Effector memory CD4-positive, alpha-beta T cell (primary cell): ENCODE measurements around the gene ZNF559.
"Not testable (repeated sequence)": the region's sequence is repeated elsewhere in the genome, so short reads cannot be mapped to it uniquely, and the experiment has no call there.

Experiments
- DNase-seq, 3 donors: peaks; one replicate each; pipeline ENCODE4 v3.0.0-alpha.2; 2020
- H3K27ac ChIP-seq: 2 replicates; pipeline ENCODE4 v1.7.0; 2013; ENCODE audit warnings: mild to moderate bottlenecking, low read length, moderate library complexity; ENCODE audit not compliant: insufficient read depth, poor library complexity, severe bottlenecking
- H3K27me3 ChIP-seq: replicated peaks from 2 replicates; pipeline ENCODE4 v1.7.0; 2013; ENCODE audit warnings: mild to moderate bottlenecking, low read length; ENCODE audit not compliant: insufficient read depth, control insufficient read depth, poor library complexity, severe bottlenecking
- H3K36me3 ChIP-seq: 2 replicates; pipeline ENCODE4 v1.7.0; 2013; ENCODE audit warnings: mild to moderate bottlenecking, low read length, moderate library complexity; ENCODE audit not compliant: control insufficient read depth, insufficient read depth
- H3K4me1 ChIP-seq: 2 replicates; pipeline ENCODE4 v1.7.0; 2013; ENCODE audit warnings: low read length, mild to moderate bottlenecking; ENCODE audit not compliant: control insufficient read depth, insufficient read depth, poor library complexity, severe bottlenecking
- H3K4me3 ChIP-seq: 2 replicates; pipeline ENCODE4 v1.7.0; 2013; ENCODE audit warnings: low read length, low read depth, mild to moderate bottlenecking; ENCODE audit not compliant: insufficient read depth, poor library complexity, severe bottlenecking
- H3K9me3 ChIP-seq: 2 replicates; pipeline ENCODE4 v1.7.0; 2013; ENCODE audit warnings: mild to moderate bottlenecking, low read length, moderate library complexity; ENCODE audit not compliant: control insufficient read depth
- total RNA-seq, 3 donors: gene quantifications; one replicate each; lab custom pipeline; 2026; lab: John Stamatoyannopoulos, UW

The ZNF559 gene
- total RNA-seq, result 9.9 to 12.0 (median 10.9) reads per million in 3 donors

- Histone ChIP-seq H3K4me3 (peak within 1 kb of the TSS; percentile 67), H3K36me3 (no peaks in the 10 kb centered on the region), H3K4me1 (no peaks in the 10 kb centered on the region), H3K9me3 (no peaks in the 10 kb centered on the region), H3K27ac (peak within 1 kb of the TSS; percentile 69), H3K27me3 (no peaks in the 10 kb centered on the region)
- DNase-seq, result peak; percentile 94 to 96 (median 95)
Measured at GRCh38 chr19:9323919-9324583, at the start of gene ZNF559. ZNF559 (plus strand) TSS chr19:9324179; CDS start chr19:9338550, 14,371 bp downstream.

GRCh38 chr19:9283485-9283884 is 40.5 kb upstream of the ZNF559 start:
- not testable (repeated sequence) for H3K4me3 ChIP-seq, H3K27ac ChIP-seq, H3K36me3 ChIP-seq, H3K9me3 ChIP-seq, H3K4me1 ChIP-seq, H3K27me3 ChIP-seq, DNase-seq

GRCh38 chr19:9289231-9289884 is 34.6 kb upstream of the ZNF559 start:
- Histone ChIP-seq H3K9me3 (peaks cover 32% of the 10 kb centered on the region), H3K27me3 (no peaks in the 10 kb centered on the region)
- DNase-seq, result no peak

GRCh38 chr19:9295411-9295849 is 28.5 kb upstream of the ZNF559 start:
- Histone ChIP-seq H3K27ac (no peak overlapping the region), H3K4me1 (no peaks in the 10 kb centered on the region), H3K4me3 (no peak overlapping the region), H3K36me3 (peaks cover 64% of the 10 kb centered on the region), H3K9me3 (peaks cover 51% of the 10 kb centered on the region), H3K27me3 (no peaks in the 10 kb centered on the region)
- DNase-seq, result no peak

More at GRCh38 chr19:9289231-9289884, 34.6 kb upstream of the ZNF559 start:
- H3K4me1 ChIP-seq, result no peaks in the 10 kb centered on the region
- peaks cover 12% of the 10 kb centered on the region for H3K36me3 ChIP-seq
- H3K4me3 ChIP-seq, result no peak overlapping the region
- H3K27ac ChIP-seq, result no peak overlapping the region

GRCh38 chr19:9296336-9296735 is 27.6 kb upstream of the ZNF559 start:
- no peak for DNase-seq
- peaks cover 54% of the 10 kb centered on the region for H3K9me3 ChIP-seq
- H3K36me3 ChIP-seq, result peaks cover 73% of the 10 kb centered on the region
- no peaks in the 10 kb centered on the region for H3K4me1 ChIP-seq
- H3K4me3 ChIP-seq, result no peak overlapping the region
- no peak overlapping the region for H3K27ac ChIP-seq
- H3K27me3 ChIP-seq, result no peaks in the 10 kb centered on the region

GRCh38 chr19:9306443-9306842 is 17.5 kb upstream of the ZNF559 start:
- DNase-seq, result no peak
- Histone ChIP-seq H3K9me3 (peaks cover 6% of the 10 kb centered on the region), H3K4me1 (peaks cover 6% of the 10 kb centered on the region), H3K4me3 (no peak overlapping the region), H3K27me3 (no peaks in the 10 kb centered on the region), H3K27ac (no peak overlapping the region), H3K36me3 (peaks cover 39% of the 10 kb centered on the region)

- peaks cover 6% of the 10 kb centered on the region for H3K4me1 ChIP-seq
- H3K27me3 ChIP-seq, result no peaks in the 10 kb centered on the region
- peaks cover 21% of the 10 kb centered on the region for H3K36me3 ChIP-seq
- H3K4me3 ChIP-seq, result peak overlapping the region; percentile 100
- H3K27ac ChIP-seq, result no peak overlapping the region
- no peak for DNase-seq
- H3K9me3 ChIP-seq, result peaks cover under 1% of the 10 kb centered on the region
Measured at GRCh38 chr19:9308091-9308770, 15.7 kb upstream of the ZNF559 start.

- Histone ChIP-seq H3K36me3 (peaks cover 11% of the 10 kb centered on the region), H3K27me3 (no peaks in the 10 kb centered on the region), H3K4me1 (peaks cover 6% of the 10 kb centered on the region), H3K4me3 (peak within 1 kb of the TSS; percentile 100), H3K9me3 (no peaks in the 10 kb centered on the region), H3K27ac (peak within 1 kb of the TSS; percentile 94)
- peak; percentile 95 to 98 (median 98) for DNase-seq
Measured at GRCh38 chr19:9309139-9309973, 14.6 kb upstream of the ZNF559 start, which contains the start of gene ZNF699. ZNF699 (minus strand) TSS chr19:9309838; CDS start chr19:9305119, 4,719 bp downstream.

- H3K27me3 ChIP-seq, result no peaks in the 10 kb centered on the region
- peak in 2 of 3 donors; percentile 78 to 80 for DNase-seq
- no peaks in the 10 kb centered on the region for H3K9me3 ChIP-seq
- peaks cover 4% of the 10 kb centered on the region for H3K36me3 ChIP-seq
- peaks cover 6% of the 10 kb centered on the region for H3K4me1 ChIP-seq
- peak overlapping the region; percentile 100 for H3K4me3 ChIP-seq
- peak overlapping the region; percentile 94 for H3K27ac ChIP-seq
Measured at GRCh38 chr19:9309974-9310446, 14.0 kb upstream of the ZNF559 start.
